Stimulated activated CD8-positive, alpha-beta memory T cell treated with anti-CD3 and anti-CD28 coated beads, Interleukin-4, amount 100 ng/mL, for 1 hour (primary cell): ENCODE data around the gene MYDGF.
"Not testable (repeated sequence)": the region's sequence is repeated elsewhere in the genome, so short reads cannot be mapped to it uniquely, and the experiment has no call there.

Source experiments
- DNase-seq, 2 donors: peaks; one replicate each; pipeline ENCODE4 v3.0.0-alpha.2; 2020; ENCODE audit warnings: low read depth in 2 of 2, low spot score in 1 of 2

MYDGF gene

GRCh38 chr19:4700693-4700970 is 30.5 kb upstream of the MYDGF start:
- no peak for DNase-seq

- no peak for DNase-seq
These were observed 29.9 kb upstream of the MYDGF start for GRCh38 chr19:4699826-4700692.

GRCh38 chr19:4697304-4697703 is 27.2 kb upstream of the MYDGF start:
- no peak for DNase-seq

GRCh38 chr19:4695224-4695731 is 25.1 kb upstream of the MYDGF start:
- no peak for DNase-seq

GRCh38 chr19:4694211-4694987 is 24.3 kb upstream of the MYDGF start:
- no peak for DNase-seq

GRCh38 chr19:4693471-4694121 is 23.5 kb upstream of the MYDGF start:
- no peak for DNase-seq

- no peak for DNase-seq
These were observed 22.9 kb upstream of the MYDGF start for GRCh38 chr19:4693078-4693350.

GRCh38 chr19:4692251-4693077 is 22.3 kb upstream of the MYDGF start:
- no peak for DNase-seq

GRCh38 chr19:4691373-4691772 is 21.2 kb upstream of the MYDGF start:
- no peak for DNase-seq

- DNase-seq: no peak
These were observed 20.2 kb upstream of the MYDGF start for GRCh38 chr19:4690361-4690760.

- DNase-seq: no peak
These were observed 19.3 kb upstream of the MYDGF start for GRCh38 chr19:4689403-4689802.

- no peak for DNase-seq
These were observed 18.4 kb upstream of the MYDGF start for GRCh38 chr19:4688587-4688986.

- no peak for DNase-seq
These were observed 17.3 kb upstream of the MYDGF start for GRCh38 chr19:4687396-4687795.

GRCh38 chr19:4686700-4687099 is 16.6 kb upstream of the MYDGF start:
- no peak for DNase-seq

- no peak for DNase-seq
These were observed 14.4 kb upstream of the MYDGF start for GRCh38 chr19:4684312-4685095.

GRCh38 chr19:4682417-4683200 is 12.5 kb upstream of the MYDGF start:
- DNase-seq: no peak

GRCh38 chr19:4680021-4680420 is 9.9 kb upstream of the MYDGF start:
- not testable (repeated sequence) for DNase-seq

- DNase-seq: no peak
These were observed 9.0 kb upstream of the MYDGF start for GRCh38 chr19:4678881-4679790.
